ES-I3 (cell line): ENCODE results near the gene PRKG1.

Experiments used
- H3K36me3 ChIP-seq: 2 replicates; pipeline ENCODE4 v1.6.1; 2013; ENCODE audit warnings: mild to moderate bottlenecking, low read length, control low read depth, moderate library complexity; ENCODE audit not compliant: insufficient read depth
- H3K4me1 ChIP-seq: 2 replicates; pipeline ENCODE4 v1.6.1; 2013; ENCODE audit warnings: mild to moderate bottlenecking, control low read depth, low read length; ENCODE audit not compliant: insufficient read depth
- H3K9ac ChIP-seq: 2 replicates; pipeline ENCODE4 v1.6.1; 2013; ENCODE audit warnings: low read depth, mild to moderate bottlenecking, low read length, moderate library complexity
- H3K9me3 ChIP-seq: 2 replicates; pipeline ENCODE4 v1.6.1; 2013; ENCODE audit warnings: mild to moderate bottlenecking, low read length, moderate library complexity; ENCODE audit not compliant: control insufficient read depth, insufficient read depth

Gene PRKG1

GRCh38 chr10:51993475-51993874 is 919.2 kb downstream of the PRKG1 start:
- Histone ChIP-seq H3K9ac (no peak overlapping the region), H3K4me1 (0 out of 2 replicates have a peak, but pooled peaks cover 3% of the 10 kb centered on the region), H3K9me3 (no peaks in the 10 kb centered on the region), H3K36me3 (no peaks in the 10 kb centered on the region)

GRCh38 chr10:51999096-51999495 is 924.8 kb downstream of the PRKG1 start:
- no peaks in the 10 kb centered on the region for H3K9me3 ChIP-seq
- H3K9ac ChIP-seq: no peak overlapping the region
- 0 out of 2 replicates have a peak, but pooled peaks cover 2% of the 10 kb centered on the region for H3K4me1 ChIP-seq
- H3K36me3 ChIP-seq: no peaks in the 10 kb centered on the region

DNA sequence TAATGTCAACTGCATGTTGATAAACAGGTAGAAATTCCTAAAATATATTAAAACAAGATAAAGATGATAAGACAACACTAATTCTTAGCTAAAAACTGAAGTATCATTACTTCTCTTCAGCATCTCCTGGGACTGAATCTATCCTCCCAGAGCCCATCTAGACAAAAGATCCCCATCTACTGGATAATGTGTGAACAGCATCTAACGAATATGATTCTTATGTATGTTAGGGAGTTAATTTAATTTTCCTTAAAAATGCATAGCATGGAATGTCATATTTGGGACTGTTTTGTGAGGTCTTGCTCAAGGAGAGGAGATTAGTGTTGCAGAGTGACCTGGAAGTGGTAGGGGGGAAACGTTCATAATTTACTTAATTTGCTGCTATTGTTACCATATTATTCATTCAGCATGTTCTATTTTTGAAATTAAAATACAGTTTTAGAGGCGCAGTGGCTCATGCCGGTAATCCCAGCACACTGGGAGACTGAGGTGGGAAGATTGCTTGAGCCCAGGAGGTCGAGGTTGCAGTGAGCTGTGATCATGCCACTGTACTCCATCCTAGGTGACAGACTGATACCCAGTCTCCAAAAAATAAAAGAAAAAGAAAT is 930.2 kb downstream of the PRKG1 start:
- Histone ChIP-seq H3K9ac (no peak overlapping the region), H3K36me3 (no peaks in the 10 kb centered on the region), H3K4me1 (no peaks in the 10 kb centered on the region), H3K9me3 (peaks cover 8% of the 10 kb centered on the region; the same call in 1 of the 2 replicates)

DNA sequence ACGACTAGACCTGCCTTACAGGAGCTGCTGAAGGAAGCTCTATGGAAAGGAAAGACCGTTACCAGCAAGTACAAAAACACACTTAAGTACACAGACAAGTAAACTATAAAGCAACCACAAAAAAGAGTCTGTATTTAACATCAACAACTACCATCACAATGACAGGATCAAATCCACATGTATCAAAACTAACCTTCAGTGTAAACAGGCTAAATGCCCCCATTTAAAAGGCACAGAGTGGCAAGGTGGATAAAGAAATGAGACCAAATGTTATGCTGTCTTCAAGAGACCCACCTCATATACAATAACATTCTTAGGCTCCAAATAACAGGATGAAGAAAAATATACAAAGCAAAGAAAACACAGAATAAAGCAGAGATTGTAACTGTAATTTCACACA is 932.8 kb downstream of the PRKG1 start:
- Histone ChIP-seq H3K4me1 (no peaks in the 10 kb centered on the region), H3K9ac (no peak overlapping the region), H3K36me3 (no peaks in the 10 kb centered on the region), H3K9me3 (peaks cover 11% of the 10 kb centered on the region)

GRCh38 chr10:52011118-52011517 is 936.8 kb downstream of the PRKG1 start:
- H3K36me3 ChIP-seq: no peaks in the 10 kb centered on the region

GRCh38 chr10:52019077-52019555 is 944.8 kb downstream of the PRKG1 start:
- peaks cover 14% of the 10 kb centered on the region for H3K9me3 ChIP-seq
- peaks cover 22% of the 10 kb centered on the region; the same call in 1 of the 2 replicates for H3K4me1 ChIP-seq
- H3K9ac ChIP-seq: no peak overlapping the region
- no peaks in the 10 kb centered on the region for H3K36me3 ChIP-seq

More at GRCh38 chr10:52011118-52011517, 936.8 kb downstream of the PRKG1 start:
- peaks cover 25% of the 10 kb centered on the region for H3K9me3 ChIP-seq
- H3K4me1 ChIP-seq: no peaks in the 10 kb centered on the region
- no peak overlapping the region for H3K9ac ChIP-seq

DNA sequence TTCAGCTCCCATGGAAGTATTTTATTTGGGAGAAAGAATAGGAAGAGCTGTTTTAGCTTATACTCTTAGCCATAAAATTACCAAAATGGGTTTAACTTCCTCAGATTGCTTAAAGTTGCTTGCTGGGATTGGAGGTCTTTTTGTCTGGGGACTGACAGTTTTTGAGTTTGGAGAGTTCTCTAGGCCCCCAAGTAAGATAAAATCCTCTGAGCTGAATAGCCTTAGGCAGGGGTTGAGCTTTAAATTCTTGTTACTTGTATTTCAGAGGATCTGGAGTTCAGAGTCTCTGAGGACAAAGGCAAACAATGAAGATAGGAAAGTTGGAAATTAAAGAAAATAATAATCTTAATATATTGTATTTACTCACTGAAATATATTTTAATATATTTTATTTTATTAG is 945.4 kb downstream of the PRKG1 start:
- Histone ChIP-seq H3K9me3 (peaks cover 11% of the 10 kb centered on the region), H3K9ac (no peak overlapping the region), H3K4me1 (peaks cover 22% of the 10 kb centered on the region; the same call in 1 of the 2 replicates), H3K36me3 (no peaks in the 10 kb centered on the region)

- peaks cover 22% of the 10 kb centered on the region; the same call in 1 of the 2 replicates for H3K4me1 ChIP-seq
- no peak overlapping the region for H3K9ac ChIP-seq
- H3K9me3 ChIP-seq: peaks cover 7% of the 10 kb centered on the region
- no peaks in the 10 kb centered on the region for H3K36me3 ChIP-seq
Observed at GRCh38 chr10:52020173-52020572, 945.9 kb downstream of the PRKG1 start.

DNA sequence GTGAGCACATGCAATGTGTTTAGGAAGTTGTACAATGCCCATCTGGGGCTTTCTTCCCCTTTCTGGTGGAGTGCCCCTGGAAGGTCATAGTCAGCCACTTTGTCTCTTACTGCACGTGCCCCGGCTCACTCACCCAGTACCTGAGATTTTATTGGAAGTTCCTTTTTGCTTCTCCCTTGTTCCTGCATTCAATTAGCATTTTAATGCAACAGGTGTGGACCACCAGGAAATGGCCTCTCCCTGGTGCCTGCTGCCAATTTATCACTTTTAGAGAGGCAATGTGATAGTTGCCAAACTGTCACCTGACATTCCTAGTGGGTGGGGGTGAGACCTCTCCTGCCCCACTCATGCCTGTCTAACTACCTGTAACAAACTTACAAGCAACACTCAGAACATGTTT is 946.4 kb downstream of the PRKG1 start:
- Histone ChIP-seq H3K36me3 (no peaks in the 10 kb centered on the region), H3K4me1 (peaks cover 22% of the 10 kb centered on the region; the same call in 1 of the 2 replicates), H3K9me3 (peaks cover 3% of the 10 kb centered on the region; the same call in 1 of the 2 replicates), H3K9ac (no peak overlapping the region)

GRCh38 chr10:52027055-52027705 is 952.9 kb downstream of the PRKG1 start:
- Histone ChIP-seq H3K36me3 (no peaks in the 10 kb centered on the region; the same call in 1 of the 2 replicates), H3K9me3 (peaks cover 3% of the 10 kb centered on the region; the same call in 1 of the 2 replicates), H3K4me1 (no peaks in the 10 kb centered on the region), H3K9ac (no peak overlapping the region)

GRCh38 chr10:52028523-52028858 is 954.2 kb downstream of the PRKG1 start:
- Histone ChIP-seq H3K9ac (no peak overlapping the region), H3K36me3 (peaks cover 6% of the 10 kb centered on the region), H3K9me3 (peaks cover 3% of the 10 kb centered on the region; the same call in 1 of the 2 replicates), H3K4me1 (peaks cover 10% of the 10 kb centered on the region)

- peaks cover 12% of the 10 kb centered on the region for H3K4me1 ChIP-seq
Observed at GRCh38 chr10:52029628-52030027, 955.3 kb downstream of the PRKG1 start.

GRCh38 chr10:52030051-52030790 is 955.9 kb downstream of the PRKG1 start:
- no peaks in the 10 kb centered on the region; the same call in 1 of the 2 replicates for H3K9me3 ChIP-seq
- peaks cover 7% of the 10 kb centered on the region for H3K36me3 ChIP-seq
- H3K9ac ChIP-seq: no peak overlapping the region
- H3K4me1 ChIP-seq: peaks cover 12% of the 10 kb centered on the region

More at GRCh38 chr10:52029628-52030027, 955.3 kb downstream of the PRKG1 start:
- no peaks in the 10 kb centered on the region; the same call in 1 of the 2 replicates for H3K9me3 ChIP-seq
- no peak overlapping the region for H3K9ac ChIP-seq
- H3K36me3 ChIP-seq: peaks cover 7% of the 10 kb centered on the region

DNA sequence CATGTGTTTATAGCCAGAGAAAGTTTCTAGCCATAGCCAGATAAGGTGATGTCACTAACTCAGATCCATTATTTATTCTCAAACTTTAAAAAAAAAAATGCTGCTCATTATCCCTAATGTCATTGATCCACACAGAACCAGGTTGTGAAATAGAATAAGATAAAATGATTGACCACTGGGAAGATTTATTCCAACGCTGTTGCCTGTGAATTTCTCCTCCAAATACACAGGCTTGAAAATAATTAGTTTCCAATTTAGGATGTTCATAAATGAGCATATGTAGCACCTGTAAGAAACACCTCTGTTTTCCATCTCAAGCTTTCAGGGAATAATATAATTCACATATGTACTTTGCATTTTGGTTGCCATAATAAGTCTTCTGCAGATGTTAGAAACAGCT is 956.7 kb downstream of the PRKG1 start:
- Histone ChIP-seq H3K9me3 (no peaks in the 10 kb centered on the region; the same call in 1 of the 2 replicates), H3K36me3 (peaks cover 7% of the 10 kb centered on the region), H3K9ac (no peak overlapping the region), H3K4me1 (peaks cover 12% of the 10 kb centered on the region)
